OCI-LY1 (cell line): ENCODE results near the gene CFAP47.

Experiments used
- EZH2 ChIP-seq: fragments of 200-600 bp; sonication (generic), shearing (Covaris generic); IDR thresholded peaks from 2 replicates; pipeline ENCODE4 v1.8.0; 2017; ENCODE audit warnings: borderline replicate concordance, mixed run types, mild to moderate bottlenecking, antibody characterized with exemption, low read length, moderate library complexity, mixed read lengths
- TF ChIP-seq, protein P1 (sequence below): fragments of 200-600 bp; sonication (generic), shearing (Covaris generic); IDR thresholded peaks from 2 replicates; pipeline ENCODE4 v1.5.1; 2017; ENCODE audit warnings: mild to moderate bottlenecking, antibody characterized with exemption, low read length, moderate library complexity, mixed read lengths

DNA sequence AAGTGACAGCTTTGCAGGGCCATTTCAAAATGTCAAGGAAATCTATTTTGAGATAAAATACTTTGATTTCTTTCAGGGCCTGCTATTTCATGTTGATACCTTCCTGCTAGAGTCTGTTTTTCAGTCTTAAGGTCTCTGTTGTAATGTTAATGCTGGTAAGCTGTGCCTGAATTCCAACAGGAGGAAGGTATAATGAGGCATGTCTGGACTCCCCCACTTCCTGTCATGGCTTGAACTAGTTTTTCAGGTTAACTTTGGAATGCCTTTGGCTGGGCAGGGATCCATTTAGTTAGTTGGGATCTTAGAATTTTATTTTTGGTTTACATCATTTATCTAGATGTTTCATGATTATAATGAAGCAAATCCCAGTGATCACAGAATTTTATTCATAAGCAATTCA, 279.0 kb downstream of the CFAP47 start:
- TF ChIP-seq, protein P1, sequence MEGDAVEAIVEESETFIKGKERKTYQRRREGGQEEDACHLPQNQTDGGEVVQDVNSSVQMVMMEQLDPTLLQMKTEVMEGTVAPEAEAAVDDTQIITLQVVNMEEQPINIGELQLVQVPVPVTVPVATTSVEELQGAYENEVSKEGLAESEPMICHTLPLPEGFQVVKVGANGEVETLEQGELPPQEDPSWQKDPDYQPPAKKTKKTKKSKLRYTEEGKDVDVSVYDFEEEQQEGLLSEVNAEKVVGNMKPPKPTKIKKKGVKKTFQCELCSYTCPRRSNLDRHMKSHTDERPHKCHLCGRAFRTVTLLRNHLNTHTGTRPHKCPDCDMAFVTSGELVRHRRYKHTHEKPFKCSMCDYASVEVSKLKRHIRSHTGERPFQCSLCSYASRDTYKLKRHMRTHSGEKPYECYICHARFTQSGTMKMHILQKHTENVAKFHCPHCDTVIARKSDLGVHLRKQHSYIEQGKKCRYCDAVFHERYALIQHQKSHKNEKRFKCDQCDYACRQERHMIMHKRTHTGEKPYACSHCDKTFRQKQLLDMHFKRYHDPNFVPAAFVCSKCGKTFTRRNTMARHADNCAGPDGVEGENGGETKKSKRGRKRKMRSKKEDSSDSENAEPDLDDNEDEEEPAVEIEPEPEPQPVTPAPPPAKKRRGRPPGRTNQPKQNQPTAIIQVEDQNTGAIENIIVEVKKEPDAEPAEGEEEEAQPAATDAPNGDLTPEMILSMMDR = no peak
- no peak for TF ChIP-seq EZH2
